ENCODE results near the gene LEMD1.

LEMD1 gene

GRCh38 chr1:205421798-205422197, at the start of gene LEMD1:
Gene LEMD1, minus strand, starts transcription at chr1:205422056. Its CDS starts 1,520 bp downstream, at chr1:205420536.
- DNase-seq (ENCODE audit: low read depth): no peak
- no peak within 1 kb of the TSS for H3K4me3 ChIP-seq (ENCODE audit: low read depth, low read length)
- TF ChIP-seq CTCF (conservative IDR thresholded peaks at IDR 0.05; ENCODE audit: low read depth, low read length): no peak

GRCh38 chr1:205470131-205470530, 48.3 kb upstream of the LEMD1 start:
- no peak for TF ChIP-seq CTCF (conservative IDR thresholded peaks at IDR 0.05; ENCODE audit: low read depth, low read length)
- no peak for DNase-seq (ENCODE audit: low read depth)
- no peak overlapping the region for H3K4me3 ChIP-seq (ENCODE audit: low read depth, low read length)

GRCh38 chr1:205466595-205467220, 44.9 kb upstream of the LEMD1 start:
- TF ChIP-seq CTCF (conservative IDR thresholded peaks at IDR 0.05; ENCODE audit: low read depth, low read length): no peak
- no peak for DNase-seq (ENCODE audit: low read depth)
- H3K4me3 ChIP-seq (ENCODE audit: low read depth, low read length): no peak overlapping the region

GRCh38 chr1:205465392-205465791, 43.5 kb upstream of the LEMD1 start:
- DNase-seq (ENCODE audit: low read depth): no peak
- TF ChIP-seq CTCF (conservative IDR thresholded peaks at IDR 0.05; ENCODE audit: low read depth, low read length): no peak
- no peak overlapping the region for H3K4me3 ChIP-seq (ENCODE audit: low read depth, low read length)

- no peak overlapping the region for H3K4me3 ChIP-seq (ENCODE audit: low read depth, low read length)
- no peak for TF ChIP-seq CTCF (conservative IDR thresholded peaks at IDR 0.05; ENCODE audit: low read depth, low read length)
- DNase-seq (ENCODE audit: low read depth): peak; percentile 78
These were observed 37.1 kb upstream of the LEMD1 start for GRCh38 chr1:205458777-205459566.

- H3K4me3 ChIP-seq (ENCODE audit: low read depth, low read length): no peak overlapping the region
- DNase-seq (ENCODE audit: low read depth): no peak
- no peak for TF ChIP-seq CTCF (conservative IDR thresholded peaks at IDR 0.05; ENCODE audit: low read depth, low read length)
These were observed 35.3 kb upstream of the LEMD1 start for GRCh38 chr1:205456868-205457745.

Data from choroid plexus epithelial cell (primary cell).